OCI-LY7 (cell line): Measurements from ENCODE around the gene ULBP3. TPM values are rescaled to one million over a fixed set of nuclear protein-coding genes. Genes with fewer than 3 reads are reported as not detected.

Source experiments
- BruUV-seq: library from RNA; stranded (reverse); fragments of 400-500 nt; replicated peaks from 2 replicates; lab custom pipeline; 2021; lab: Mats Ljungman, UMichigan
- CTCF ChIA-PET: fragments of 300-600 bp; sonication (Branson Sonifier 250); formaldehyde crosslinking; loops from one replicate; lab custom pipeline; 2022; ENCODE audit warnings: antibody characterized with exemption; ENCODE audit not compliant: unreplicated experiment; lab: Charles Lee
- POLR2A ChIA-PET: fragments of 300-600 bp; sonication (Branson Sonifier 250); formaldehyde crosslinking; loops from one replicate; lab custom pipeline; 2022; ENCODE audit warnings: antibody characterized with exemption; lab: Charles Lee
- DNase-seq: peaks from one replicate; pipeline ENCODE4 v3.0.0-alpha.2; 2015; ENCODE audit warnings: low spot score
- H2AFZ ChIP-seq: fragments of 200-600 bp; sonication (generic), shearing (Covaris generic); 2 replicates; pipeline ENCODE4 v1.6.1; 2014; ENCODE audit warnings: mild to moderate bottlenecking, antibody characterized with exemption, low read length, moderate library complexity
- H3K27ac ChIP-seq: fragments of 200-600 bp; sonication (generic); 2 replicates; pipeline ENCODE4 v1.5.1; 2014; ENCODE audit warnings: mixed run types, low read depth, mild to moderate bottlenecking, moderate library complexity, low read length, inconsistent platforms; ENCODE audit not compliant: poor library complexity, severe bottlenecking
- H3K36me3 ChIP-seq: fragments of 200-600 bp; sonication (generic); 2 replicates; pipeline ENCODE4 v1.6.1; 2014; ENCODE audit warnings: mild to moderate bottlenecking, antibody characterized with exemption, low read length, moderate library complexity, mixed read lengths; ENCODE audit not compliant: insufficient read depth
- H3K4me1 ChIP-seq: fragments of 200-600 bp; sonication (generic); 2 replicates; pipeline ENCODE4 v1.5.1; 2014; ENCODE audit warnings: mild to moderate bottlenecking, low read length; ENCODE audit not compliant: insufficient read depth, poor library complexity, severe bottlenecking
- H3K4me2 ChIP-seq: fragments of 200-600 bp; sonication (generic); 2 replicates; pipeline ENCODE4 v1.6.1; 2014; ENCODE audit warnings: mild to moderate bottlenecking, low read length
- H3K4me3 ChIP-seq: fragments of 200-600 bp; sonication (generic); 2 replicates; pipeline ENCODE4 v1.5.1; 2014; ENCODE audit warnings: mild to moderate bottlenecking, low read depth, low read length; ENCODE audit not compliant: poor library complexity, severe bottlenecking
- H3K79me2 ChIP-seq: fragments of 200-600 bp; sonication (generic); 2 replicates; pipeline ENCODE4 v1.6.1; 2016; ENCODE audit warnings: low read depth, mild to moderate bottlenecking, low read length, moderate library complexity, mixed read lengths; ENCODE audit not compliant: insufficient read depth
- H3K9me2 ChIP-seq: fragments of 200-600 bp; sonication (generic); 2 replicates; pipeline ENCODE4 v1.6.1; 2016; ENCODE audit warnings: mild to moderate bottlenecking, low read length, mixed read lengths; ENCODE audit not compliant: insufficient read depth
- H3K9me3 ChIP-seq: fragments of 200-600 bp; sonication (generic); 2 replicates; pipeline ENCODE4 v1.6.1; 2014; ENCODE audit warnings: mild to moderate bottlenecking, mixed run types, low read length, mixed read lengths
- H4K20me1 ChIP-seq: fragments of 200-600 bp; sonication (generic); 2 replicates; pipeline ENCODE4 v1.6.1; 2014; ENCODE audit warnings: mild to moderate bottlenecking, antibody characterized with exemption, low read length, moderate library complexity, mixed read lengths; ENCODE audit not compliant: insufficient read depth
- CTCF ChIP-seq: fragments of 200-600 bp; sonication (generic); conservative IDR thresholded peaks from 2 replicates; pipeline ENCODE4 v1.5.1; 2014; ENCODE audit warnings: mild to moderate bottlenecking, antibody characterized with exemption, low read length, moderate library complexity, mixed read lengths
- EZH2phosphoT487 ChIP-seq: fragments of 200-600 bp; sonication (generic); IDR thresholded peaks from 2 replicates; pipeline ENCODE4 v1.6.1; 2018; ENCODE audit warnings: low read depth, borderline replicate concordance, mild to moderate bottlenecking, mixed run types, antibody characterized with exemption, low read length, moderate library complexity, mixed read lengths
- intact Hi-C: fragments of 100-400 bp; cut with micrococcal nuclease; formaldehyde crosslinking; loops from one replicate; pipeline ENCODE4 v1.10.0; 2022; ENCODE audit not compliant: unreplicated experiment
- total RNA-seq, 2 experiments: library from RNA; depleted of rRNA in 1 of 2; stranded (reverse); fragments of >200 nt in 1 of 2; shearing (Covaris generic) in 1 of 2; gene quantifications; 2 replicates each; pipeline ENCODE4 v1.2.3, GENCODE V29; 2014 to 2022

ULBP3 gene
- total RNA-seq, 2 experiments from 2014 or later = 3.5 to 4.3 TPM

- no peak overlapping the region for H3K4me3 ChIP-seq
- no peaks in the 10 kb centered on the region for H3K79me2 ChIP-seq
- intact Hi-C loops = no loop called here
- no peaks in the 10 kb centered on the region for H3K9me3 ChIP-seq
- H3K27ac ChIP-seq = no peak overlapping the region
- DNase-seq = peak; percentile 11
- H4K20me1 ChIP-seq = no peaks in the 10 kb centered on the region
- POLR2A ChIA-PET = interaction anchor here (0.6 kb wide), 1 partner anchor 323 kb away, joined by 3 read pairs; no protein-coding TSS in a partner anchor
- H3K4me1 ChIP-seq = no peaks in the 10 kb centered on the region
- no peaks in the 10 kb centered on the region for H3K9me2 ChIP-seq
- BruUV-seq = no TSS peak
- no peaks in the 10 kb centered on the region for H3K36me3 ChIP-seq
- H3K4me2 ChIP-seq = no peak overlapping the region
- TF ChIP-seq EZH2phosphoT487 (no peak), CTCF (no peak)
- H2AFZ ChIP-seq = no peak overlapping the region
- CTCF ChIA-PET = interaction anchor here (2.1 kb wide), 1 partner anchor 8 kb away, joined by 10 read pairs; no protein-coding TSS in a partner anchor
Measured at GRCh38 chr6:150072201-150072600, 3.3 kb upstream of the ULBP3 start.

GRCh38 chr6:150070236-150070818, 1.4 kb upstream of the ULBP3 start:
- no peak for DNase-seq
- BruUV-seq = no TSS peak
- ChIA-PET POLR2A (interaction anchor here (0.6 to 1.1 kb wide), 2 partner anchors 49 to 202 kb away, joined by 3 read pairs; no protein-coding TSS in a partner anchor), CTCF (interaction anchor here (1.0 to 2.1 kb wide), 3 partner anchors 10 to 18 kb away, joined by 4 to 10 read pairs (median 6); no protein-coding TSS in a partner anchor)
- no peak overlapping the region for H3K4me2 ChIP-seq
- no peaks in the 10 kb centered on the region for H3K4me1 ChIP-seq
- intact Hi-C loops = loop anchor here (2.0 kb wide), 1 partner anchor 136 kb away; no protein-coding TSS in a partner anchor
- no peaks in the 10 kb centered on the region for H3K36me3 ChIP-seq
- H3K9me2 ChIP-seq = no peaks in the 10 kb centered on the region
- no peak overlapping the region for H3K4me3 ChIP-seq
- no peaks in the 10 kb centered on the region for H3K9me3 ChIP-seq
- H2AFZ ChIP-seq = no peak overlapping the region
- H3K27ac ChIP-seq = no peak overlapping the region
- H4K20me1 ChIP-seq = no peaks in the 10 kb centered on the region
- TF ChIP-seq EZH2phosphoT487 (no peak), CTCF (no peak)
- H3K79me2 ChIP-seq = no peaks in the 10 kb centered on the region

DNA sequence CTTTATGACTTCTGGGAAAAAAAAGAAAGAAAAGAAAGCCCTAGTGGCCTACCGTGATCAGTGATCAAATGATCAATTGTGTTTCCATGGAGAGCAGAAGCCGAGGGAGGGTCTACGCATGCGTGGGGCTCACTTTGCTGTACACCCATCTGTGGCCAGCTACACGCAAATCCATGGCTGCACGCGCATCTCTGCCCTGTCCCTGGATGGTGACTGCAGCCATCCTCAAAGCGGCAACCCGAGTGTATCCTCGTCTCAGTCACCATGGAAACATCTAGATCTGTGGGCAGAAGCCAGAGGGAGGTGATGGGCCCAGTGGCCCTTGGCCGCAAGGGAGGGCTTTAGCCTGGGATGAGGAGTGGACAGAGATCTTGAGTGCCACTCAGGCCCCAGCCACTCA, 785 bp upstream of the ULBP3 start:
- H2AFZ ChIP-seq = no peak overlapping the region
- H3K79me2 ChIP-seq = no peaks in the 10 kb centered on the region
- no TSS peak for BruUV-seq
- intact Hi-C loops = loop anchor here (1.0 to 2.0 kb wide), 2 partner anchors 64 to 135 kb away; no protein-coding TSS in a partner anchor
- no peaks in the 10 kb centered on the region for H3K4me1 ChIP-seq
- H3K27ac ChIP-seq = no peak overlapping the region
- H4K20me1 ChIP-seq = no peaks in the 10 kb centered on the region
- no peak overlapping the region for H3K4me2 ChIP-seq
- TF ChIP-seq EZH2phosphoT487 (no peak), CTCF (no peak)
- H3K36me3 ChIP-seq = no peaks in the 10 kb centered on the region
- H3K9me2 ChIP-seq = no peaks in the 10 kb centered on the region
- no peak for DNase-seq
- no peak overlapping the region for H3K4me3 ChIP-seq
- ChIA-PET POLR2A (no interaction called here), CTCF (no interaction called here)
- H3K9me3 ChIP-seq = no peaks in the 10 kb centered on the region
